K562 (cell line): ENCODE measurements around the gene KIT. TPM values are rescaled to one million over a fixed set of nuclear protein-coding genes. Genes with fewer than 3 reads are reported as not detected.
A peak's percentile ranks its signal among the peaks of the same experiment; 100 is the strongest.

Experiments used
- ATAC-seq: fragments of 200-7000 bp; cut with Tn5 transposase; 3 replicates; pipeline ENCODE4 v1.9.1; 2020; ENCODE audit warnings: moderate library complexity
- BruUV-seq: library from RNA; stranded (reverse); fragments of 400-500 nt; replicated peaks from 2 replicates; lab custom pipeline; 2021; lab: Mats Ljungman, UMichigan
- CTCF ChIA-PET: fragments of 300-600 bp; formaldehyde crosslinking; extraction: SDS; loops from one replicate; lab custom pipeline; 2021; ENCODE audit warnings: low intra/inter-chr PET ratio; lab: Yijun Ruan, JAX
- POLR2A ChIA-PET: fragments of 300-600, 350-650 bp; sonication (Branson Sonifier 250); formaldehyde crosslinking; extraction: SDS; loops from one replicate; lab custom pipeline; 2021; ENCODE audit warnings: antibody characterized with exemption, inconsistent platforms; lab: Yijun Ruan, JAX
- DNase-seq, 4 experiments: peaks; one replicate each; pipeline versions ENCODE4 v3.0.0 to v3.0.0-alpha.2; 2011 to 2018; ENCODE audit warnings: low spot score in 3 of 4, mixed read lengths in 3 of 4; ENCODE audit errors: extremely low read depth in 1 of 4
- FAIRE-seq: peaks from 2 replicates; lab custom pipeline; 2011; peaks lifted over from hg19 to GRCh38; lab: Jason Lieb, UNC
- H2AFZ ChIP-seq: 2 replicates; pipeline ENCODE4 v1.6.0; 2011; ENCODE audit warnings: low read depth, low read length, control low read depth, inconsistent platforms
- H3K27ac ChIP-seq: fragments of 200-600 bp; 3 replicates; pipeline ENCODE4 v1.8.0; 2011; ENCODE audit warnings: low read depth, mild to moderate bottlenecking, control low read depth, inconsistent platforms, low read length, moderate library complexity, mixed read lengths; ENCODE audit errors: extremely low read depth
- H3K27me3 ChIP-seq, 2 experiments: fragments of 300-600 bp in 1 of 2; 2 replicates in 1 of 2; 3 replicates in 1 of 2; pipeline versions ENCODE4 v1.6.0 to v1.8.0; 2011; ENCODE audit warnings: inconsistent platforms in 2 of 2, low read length in 2 of 2, mild to moderate bottlenecking in 1 of 2, mixed read lengths in 1 of 2, moderate library complexity in 1 of 2; ENCODE audit not compliant: control insufficient read depth in 2 of 2, insufficient read depth in 2 of 2
- H3K36me3 ChIP-seq: fragments of 300-600 bp; 3 replicates; pipeline ENCODE4 v1.8.0; 2011; ENCODE audit warnings: mild to moderate bottlenecking, low read length, inconsistent platforms; ENCODE audit not compliant: control insufficient read depth, insufficient read depth
- H3K4me1 ChIP-seq, 2 experiments: fragments of 200-600 bp in 1 of 2; replicated peaks in 1 of 2; 2 replicates in 1 of 2; 3 replicates in 1 of 2; pipeline versions ENCODE4 v1.5.1 to v1.8.0; 2011; ENCODE audit warnings: inconsistent platforms in 2 of 2, low read length in 2 of 2, mild to moderate bottlenecking in 1 of 2, mixed read lengths in 1 of 2, moderate library complexity in 1 of 2; ENCODE audit not compliant: control insufficient read depth in 2 of 2, insufficient read depth in 2 of 2
- H3K4me2 ChIP-seq: 2 replicates; pipeline ENCODE4 v1.6.1; 2011; ENCODE audit warnings: low read length, control low read depth, inconsistent platforms, mixed read lengths; ENCODE audit not compliant: insufficient read depth
- H3K4me3 ChIP-seq: fragments of 200-600 bp; sonication (generic), shearing (Covaris generic); 2 replicates; pipeline ENCODE4 v1.5.1; 2016; ENCODE audit warnings: control low read depth, inconsistent platforms
- H3K79me2 ChIP-seq: fragments of 200-600 bp; 3 replicates; pipeline ENCODE4 v1.8.0; 2011; ENCODE audit warnings: low read length, inconsistent platforms; ENCODE audit not compliant: control insufficient read depth, insufficient read depth
- H3K9ac ChIP-seq, 2 experiments: 2 replicates each; pipeline versions ENCODE4 v1.6.0 to v1.6.1; 2011; ENCODE audit warnings: low read depth in 2 of 2, low read length in 2 of 2, control low read depth in 1 of 2, inconsistent platforms in 1 of 2, mild to moderate bottlenecking in 1 of 2, mixed read lengths in 1 of 2; ENCODE audit not compliant: insufficient read depth in 1 of 2
- H3K9me1 ChIP-seq: one replicate; pipeline ENCODE4 v1.6.0; 2011; ENCODE audit warnings: inconsistent platforms, mild to moderate bottlenecking, low read length, moderate library complexity; ENCODE audit not compliant: control insufficient read depth, insufficient read depth
- H3K9me3 ChIP-seq: replicated peaks from 2 replicates; pipeline ENCODE4 v1.5.1; 2011; ENCODE audit warnings: low read depth, low read length, inconsistent platforms; ENCODE audit not compliant: control insufficient read depth, insufficient read depth
- H4K20me1 ChIP-seq: replicated peaks from 2 replicates; pipeline ENCODE4 v1.6.1; 2011; ENCODE audit warnings: low read length, inconsistent platforms, mixed read lengths; ENCODE audit not compliant: control insufficient read depth, insufficient read depth
- ELK3 ChIP-seq: fragments of 450-650 bp; formaldehyde crosslinking; IDR thresholded peaks from 2 replicates; pipeline ENCODE4 v1.4.0; 2020; ENCODE audit warnings: mild to moderate bottlenecking
- MAFK ChIP-seq: IDR thresholded peaks from 2 replicates; pipeline ENCODE4 v1.6.1; 2011; ENCODE audit warnings: low read length, improper control_type of control experiment
- MYBL2 ChIP-seq, 2 experiments: fragments of 450-650 bp in 1 of 2; sonication (generic) in 1 of 2; formaldehyde crosslinking in 1 of 2; IDR thresholded peaks; 2 replicates each; pipeline versions ENCODE4 v1.6.1 to v1.8.1; 2017 to 2022; ENCODE audit warnings: borderline replicate concordance in 1 of 2, inconsistent platforms in 1 of 2, low read depth in 1 of 2, mild to moderate bottlenecking in 1 of 2, missing genetic modification reagents in 1 of 2, moderate library complexity in 1 of 2
- NR2C2 ChIP-seq, 2 experiments: fragments of 200-800 bp in 1 of 2; sonication (Bioruptor generic) in 1 of 2; sonication (generic) in 1 of 2; formaldehyde crosslinking in 1 of 2; IDR thresholded peaks; 2 replicates each; pipeline versions ENCODE4 v1.6.1 to v1.8.0; 2016 to 2022; ENCODE audit warnings: mild to moderate bottlenecking in 1 of 2, missing compliant biosample characterization in 1 of 2, missing genetic modification characterization in 1 of 2, missing genetic modification reagents in 1 of 2
- TFAM ChIP-seq: fragments of 250-450 bp; sonication (Bioruptor Pico); conservative IDR thresholded peaks from 2 replicates; pipeline ENCODE4 v1.5.0; 2021; ENCODE audit warnings: mild to moderate bottlenecking, moderate library complexity
- ZKSCAN1 ChIP-seq: fragments of 150-350 bp; IDR thresholded peaks from 2 replicates; pipeline ENCODE4 v1.6.1; 2016; ENCODE audit warnings: low read depth, low read length
- ZNF384 ChIP-seq: IDR thresholded peaks from 2 replicates; pipeline ENCODE4 v1.6.1; 2012; ENCODE audit warnings: low read depth, low read length, improper control_type of control experiment
- ZZZ3 ChIP-seq: fragments of 450-650 bp; IDR thresholded peaks from 2 replicates; pipeline ENCODE4 v1.6.1; 2016; ENCODE audit warnings: antibody characterized with exemption, mild to moderate bottlenecking, moderate library complexity
- WGBS: fragments of 100-300 bp; shearing (Covaris generic); methylation state at CpG from one replicate; pipeline ENCODE4 v1.1.6; 2016; ENCODE audit warnings: low coverage, mixed read lengths; ENCODE audit not compliant: insufficient coverage; ENCODE audit errors: missing lambda C conversion rate; 5-methylcytosine and 5-hydroxymethylcytosine counted together
- in situ Hi-C: fragments of 300-500 bp; cut with MboI; formaldehyde crosslinking; loops from 4 replicates; pipeline ENCODE4 v1.15.0; 2018; ENCODE audit warnings: inconsistent platforms, mixed read lengths
- intact Hi-C: fragments of 100-400 bp; cut with micrococcal nuclease; formaldehyde crosslinking; loops from 2 replicates; pipeline ENCODE4 v1.14.2; 2022
- polyA plus RNA-seq, 8 experiments: library from polyadenylated mRNA; depleted of rRNA in 4 of 8; stranded (reverse) in 5 of 8; unstranded in 3 of 8; fragments of >200 nt; fragmentation: Nextera tagmentation in 2 of 8; fragmentation: Illumina TruSeq in 1 of 8; extraction: Ambion mirVana in 2 of 8; extraction: Trizol in 1 of 8; gene quantifications; 2 replicates each; pipeline versions ENCODE4 v1.2.1 to v1.2.3, GENCODE V29; 2011 to 2014; ENCODE audit warnings: inconsistent platforms in 1 of 8, missing spikeins in 1 of 8
- total RNA-seq, 7 experiments: library from RNA; depleted of rRNA in 6 of 7; stranded (reverse); fragments of >200 nt in 6 of 7; fragmentation: Illumina TruSeq in 2 of 7; extraction: Trizol in 2 of 7; gene quantifications; 2 replicates each; pipeline versions ENCODE4 v1.2.1 to v1.2.3, GENCODE V29; 2011 to 2021; ENCODE audit warnings: low replicate concordance in 1 of 7

The KIT gene
- total and polyA plus RNA-seq, 9 of the 15 experiments (the other 6 are each of a cell fraction or from before 2014, with no cell fraction given), result 0.27 to 5.6 (median 0.57) TPM

DNA sequence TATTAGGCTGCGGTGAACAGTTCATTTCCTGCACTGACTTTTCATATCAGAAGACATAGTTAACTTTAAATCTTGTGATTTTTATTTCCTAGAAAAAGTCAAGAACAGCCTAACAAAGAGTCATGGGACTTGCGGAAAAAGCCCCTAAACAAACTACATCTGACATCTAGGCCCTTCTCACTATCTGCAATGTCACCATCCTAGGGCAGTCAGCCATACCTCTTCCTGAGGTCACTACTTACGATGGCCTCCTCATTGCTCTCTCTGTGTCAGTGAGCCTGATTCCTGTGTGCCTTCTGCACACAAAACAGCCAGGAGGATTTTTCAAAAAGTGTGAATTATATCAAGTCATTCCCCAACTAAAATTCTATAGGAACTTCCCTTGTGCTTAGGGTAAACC lies 22.4 kb upstream of the KIT start:
- WGBS, result 39% methylated on average over 3 of the region's 3 CpGs
- Histone ChIP-seq H3K9me3 (no peaks in the 10 kb centered on the region), H3K4me3 (no peak overlapping the region), H4K20me1 (no peaks in the 10 kb centered on the region), H3K4me2 (no peak overlapping the region), H3K9ac (no peak overlapping the region), H3K79me2 (no peaks in the 10 kb centered on the region), H3K36me3 (no peaks in the 10 kb centered on the region), H2AFZ (peak overlapping the region; percentile 46)
- BruUV-seq, result no TSS peak
- ATAC-seq, result 0 out of 3 replicates have a peak, but pooled peaks have one; percentile 47
- CTCF ChIA-PET, result no interaction called here
- POLR2A ChIA-PET, result no interaction called here
- in situ Hi-C loops, result no loop called here
- DNase-seq, result no peak
- TF ChIP-seq ZNF384 (no peak), NR2C2 (CRISPR knock-in tag; IDR thresholded peaks at IDR 0.05) (no peak), NR2C2 (tag; IDR thresholded peaks at IDR 0.05) (peak; percentile 33; the same call in 1 of the 2 replicates), ZKSCAN1 (no peak), MYBL2 (IDR thresholded peaks at IDR 0.05; ENCODE audit: low read depth) (no peak), MYBL2 (CRISPR knock-in tag; IDR thresholded peaks at IDR 0.05; ENCODE audit: borderline replicate concordance) (no peak), ELK3 (CRISPR knock-in tag) (no peak), TFAM (no peak), MAFK (no peak), ZZZ3 (no peak)
- TF ChIP-seq, all 486 proteins: peak for 1
- Histone ChIP-seq H3K9me1 (no peaks in the 10 kb centered on the region), H3K4me1 (no peaks in the 10 kb centered on the region), H3K27ac (no peak overlapping the region), H3K27me3 (no peaks in the 10 kb centered on the region)
- FAIRE-seq, result peak; percentile 60
- intact Hi-C loops, result no loop called here
